Muscle layer of colon (tissue), 2 donors: ENCODE results near the gene GRIN1.

Experiments used
- H3K27ac ChIP-seq: one replicate; pipeline ENCODE4 v1.7.0; 2013; ENCODE audit warnings: low read depth, mild to moderate bottlenecking, low read length, moderate library complexity
- H3K27me3 ChIP-seq, 2 donors: one replicate each; pipeline ENCODE4 v1.7.0; 2013; ENCODE audit warnings: low read length in 2 of 2, mild to moderate bottlenecking in 2 of 2; ENCODE audit not compliant: insufficient read depth in 2 of 2, control insufficient read depth in 1 of 2
- H3K36me3 ChIP-seq: one replicate; pipeline ENCODE4 v1.7.0; 2013; ENCODE audit warnings: mild to moderate bottlenecking, low read length; ENCODE audit not compliant: insufficient read depth
- H3K4me1 ChIP-seq: one replicate; pipeline ENCODE4 v1.7.0; 2013; ENCODE audit warnings: mild to moderate bottlenecking, low read length; ENCODE audit not compliant: insufficient read depth
- H3K4me3 ChIP-seq, 2 donors: one replicate each; pipeline ENCODE4 v1.7.0; 2013; ENCODE audit warnings: low read length in 2 of 2, low read depth in 1 of 2, mild to moderate bottlenecking in 1 of 2, moderate library complexity in 1 of 2
- H3K9ac ChIP-seq: one replicate; pipeline ENCODE4 v1.7.0; 2013; ENCODE audit warnings: low read length
- H3K9me3 ChIP-seq: one replicate; pipeline ENCODE4 v1.7.0; 2013; ENCODE audit warnings: mild to moderate bottlenecking, low read length
- donor health status: abdominal sarcoma.
- donor health status: Adenocarcinoma of cecum.

GRIN1 gene

DNA sequence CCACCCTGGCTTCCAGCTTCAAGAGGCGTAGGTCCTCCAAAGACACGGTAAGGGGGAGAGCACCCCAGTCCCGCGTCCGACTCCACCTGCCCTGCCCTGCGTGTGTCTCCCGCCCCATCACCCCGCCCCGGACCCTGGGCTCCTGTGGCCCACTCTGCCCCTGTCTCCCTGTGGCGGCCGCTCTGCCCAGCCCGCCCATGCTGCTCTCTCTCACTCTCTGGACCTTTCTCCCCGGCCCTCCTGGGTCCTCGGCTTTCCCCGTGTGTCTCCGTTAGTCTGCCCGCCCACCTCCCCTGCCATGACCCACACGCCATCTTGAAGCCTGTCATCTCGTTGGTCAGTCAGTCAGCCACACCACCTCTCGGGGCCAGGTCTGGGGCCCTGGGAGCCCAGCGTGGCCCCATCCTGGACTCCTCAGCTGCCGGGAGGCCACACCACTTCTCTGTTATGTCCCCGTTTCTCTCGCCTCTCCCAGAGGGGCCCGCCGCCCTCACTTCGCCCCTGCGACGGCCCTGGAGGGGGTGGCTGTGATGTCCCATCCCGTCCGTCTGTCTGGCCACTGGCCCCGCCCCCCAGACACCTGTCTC lies 26.4 kb downstream of the GRIN1 start:
- Histone ChIP-seq H3K27me3 (peaks cover 23 to 90% of the 10 kb centered on the region in 2 donors), H3K36me3 (no peaks in the 10 kb centered on the region), H3K9me3 (no peaks in the 10 kb centered on the region), H3K9ac (no peak overlapping the region), H3K4me3 (no peak overlapping the region), H3K27ac (no peak overlapping the region), H3K4me1 (no peaks in the 10 kb centered on the region)

DNA sequence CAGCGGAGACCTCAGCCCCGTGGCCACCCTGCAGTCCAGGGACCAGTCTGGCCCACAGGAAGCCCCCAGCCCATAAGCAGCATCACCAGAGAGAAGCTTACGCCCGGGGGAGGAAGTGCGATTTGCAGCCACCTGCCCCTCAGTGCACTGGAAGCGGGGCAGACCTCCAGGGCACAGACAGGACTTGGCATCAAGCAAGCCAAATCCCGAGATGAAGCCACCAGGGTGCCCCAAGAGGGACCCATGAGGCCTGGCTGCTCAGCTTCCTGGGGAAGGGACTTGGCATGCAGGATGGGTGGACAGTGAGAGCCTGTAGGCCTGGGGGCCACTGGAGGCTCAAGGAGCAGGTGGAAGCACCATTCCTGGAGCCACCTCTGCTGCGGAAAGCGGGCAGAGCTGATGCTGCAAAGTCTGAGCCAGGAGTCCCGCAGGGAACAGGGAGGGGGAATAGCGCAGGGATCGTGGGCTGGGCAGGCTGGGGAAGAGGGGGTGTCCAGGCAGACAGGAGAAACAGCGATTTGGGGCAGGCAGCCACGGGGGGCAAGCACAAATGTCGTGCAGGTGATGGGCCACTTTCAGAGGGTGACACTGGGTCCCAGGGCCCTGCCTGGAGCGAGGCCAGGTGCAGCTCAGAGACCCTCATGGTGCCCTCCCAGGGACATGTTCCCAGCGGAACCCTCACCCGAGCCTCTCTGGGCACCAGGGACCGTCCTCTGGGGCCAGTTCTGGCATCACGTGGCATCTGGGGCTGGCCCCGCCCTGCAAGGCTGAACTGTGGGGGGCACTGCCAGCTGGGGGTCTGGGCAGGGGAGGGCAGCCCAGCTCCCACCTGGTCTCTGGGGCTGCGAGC lies 27.7 kb downstream of the GRIN1 start:
- no peak overlapping the region for H3K4me3 ChIP-seq
- no peaks in the 10 kb centered on the region for H3K36me3 ChIP-seq
- peaks cover 27 to 95% of the 10 kb centered on the region in 2 donors for H3K27me3 ChIP-seq
- H3K9ac ChIP-seq: no peak overlapping the region
- no peak overlapping the region for H3K27ac ChIP-seq
- no peaks in the 10 kb centered on the region for H3K9me3 ChIP-seq
- H3K4me1 ChIP-seq: no peaks in the 10 kb centered on the region

DNA sequence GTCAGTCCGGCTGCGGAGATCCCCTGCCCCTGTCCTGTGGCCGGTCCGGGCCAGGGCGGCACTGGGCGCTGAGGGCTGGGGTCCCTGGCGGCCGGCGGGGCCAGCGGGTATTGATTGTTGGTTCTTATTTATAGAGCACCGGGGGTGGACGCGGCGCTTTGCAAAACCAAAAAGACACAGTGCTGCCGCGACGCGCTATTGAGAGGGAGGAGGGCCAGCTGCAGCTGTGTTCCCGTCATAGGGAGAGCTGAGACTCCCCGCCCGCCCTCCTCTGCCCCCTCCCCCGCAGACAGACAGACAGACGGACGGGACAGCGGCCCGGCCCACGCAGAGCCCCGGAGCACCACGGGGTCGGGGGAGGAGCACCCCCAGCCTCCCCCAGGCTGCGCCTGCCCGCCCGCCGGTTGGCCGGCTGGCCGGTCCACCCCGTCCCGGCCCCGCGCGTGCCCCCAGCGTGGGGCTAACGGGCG lies 28.4 kb downstream of the GRIN1 start:
- Histone ChIP-seq H3K9ac (no peak overlapping the region), H3K27ac (no peak overlapping the region), H3K36me3 (no peaks in the 10 kb centered on the region), H3K4me3 (no peak overlapping the region), H3K4me1 (no peaks in the 10 kb centered on the region), H3K9me3 (no peaks in the 10 kb centered on the region), H3K27me3 (peaks cover 27 to 95% of the 10 kb centered on the region in 2 donors)

DNA sequence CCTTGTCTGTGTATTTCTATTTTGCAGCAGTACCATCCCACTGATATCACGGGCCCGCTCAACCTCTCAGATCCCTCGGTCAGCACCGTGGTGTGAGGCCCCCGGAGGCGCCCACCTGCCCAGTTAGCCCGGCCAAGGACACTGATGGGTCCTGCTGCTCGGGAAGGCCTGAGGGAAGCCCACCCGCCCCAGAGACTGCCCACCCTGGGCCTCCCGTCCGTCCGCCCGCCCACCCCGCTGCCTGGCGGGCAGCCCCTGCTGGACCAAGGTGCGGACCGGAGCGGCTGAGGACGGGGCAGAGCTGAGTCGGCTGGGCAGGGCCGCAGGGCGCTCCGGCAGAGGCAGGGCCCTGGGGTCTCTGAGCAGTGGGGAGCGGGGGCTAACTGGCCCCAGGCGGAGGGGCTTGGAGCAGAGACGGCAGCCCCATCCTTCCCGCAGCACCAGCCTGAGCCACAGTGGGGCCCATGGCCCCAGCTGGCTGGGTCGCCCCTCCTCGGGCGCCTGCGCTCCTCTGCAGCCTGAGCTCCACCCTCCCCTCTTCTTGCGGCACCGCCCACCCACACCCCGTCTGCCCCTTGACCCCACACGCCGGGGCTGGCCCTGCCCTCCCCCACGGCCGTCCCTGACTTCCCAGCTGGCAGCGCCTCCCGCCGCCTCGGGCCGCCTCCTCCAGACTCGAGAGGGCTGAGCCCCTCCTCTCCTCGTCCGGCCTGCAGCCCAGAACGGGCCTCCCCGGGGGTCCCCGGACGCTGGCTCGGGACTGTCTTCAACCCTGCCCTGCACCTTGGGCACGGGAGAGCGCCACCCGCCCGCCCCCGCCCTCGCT lies 29.0 kb downstream of the GRIN1 start:
- Histone ChIP-seq H3K36me3 (no peaks in the 10 kb centered on the region), H3K27ac (no peak overlapping the region), H3K9ac (no peak overlapping the region), H3K9me3 (no peaks in the 10 kb centered on the region), H3K4me3 (no peak overlapping the region), H3K4me1 (no peaks in the 10 kb centered on the region), H3K27me3 (peaks cover 27 to 93% of the 10 kb centered on the region in 2 donors)

DNA sequence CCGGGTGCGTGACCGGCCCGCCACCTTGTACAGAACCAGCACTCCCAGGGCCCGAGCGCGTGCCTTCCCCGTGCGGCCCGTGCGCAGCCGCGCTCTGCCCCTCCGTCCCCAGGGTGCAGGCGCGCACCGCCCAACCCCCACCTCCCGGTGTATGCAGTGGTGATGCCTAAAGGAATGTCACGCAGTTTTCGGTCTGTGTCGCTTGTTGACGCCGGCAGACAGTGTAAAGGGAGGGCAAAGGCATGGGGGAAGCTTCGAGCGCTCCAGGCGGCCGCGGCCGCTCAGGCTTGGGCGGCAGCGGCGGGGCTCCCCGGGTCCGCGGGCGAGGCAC lies 29.6 kb downstream of the GRIN1 start:
- H3K36me3 ChIP-seq: no peaks in the 10 kb centered on the region
- no peak overlapping the region for H3K27ac ChIP-seq
- H3K9ac ChIP-seq: no peak overlapping the region
- no peaks in the 10 kb centered on the region for H3K4me1 ChIP-seq
- no peak overlapping the region for H3K4me3 ChIP-seq
- H3K27me3 ChIP-seq: peaks cover 25 to 87% of the 10 kb centered on the region in 2 donors
- no peaks in the 10 kb centered on the region for H3K9me3 ChIP-seq

DNA sequence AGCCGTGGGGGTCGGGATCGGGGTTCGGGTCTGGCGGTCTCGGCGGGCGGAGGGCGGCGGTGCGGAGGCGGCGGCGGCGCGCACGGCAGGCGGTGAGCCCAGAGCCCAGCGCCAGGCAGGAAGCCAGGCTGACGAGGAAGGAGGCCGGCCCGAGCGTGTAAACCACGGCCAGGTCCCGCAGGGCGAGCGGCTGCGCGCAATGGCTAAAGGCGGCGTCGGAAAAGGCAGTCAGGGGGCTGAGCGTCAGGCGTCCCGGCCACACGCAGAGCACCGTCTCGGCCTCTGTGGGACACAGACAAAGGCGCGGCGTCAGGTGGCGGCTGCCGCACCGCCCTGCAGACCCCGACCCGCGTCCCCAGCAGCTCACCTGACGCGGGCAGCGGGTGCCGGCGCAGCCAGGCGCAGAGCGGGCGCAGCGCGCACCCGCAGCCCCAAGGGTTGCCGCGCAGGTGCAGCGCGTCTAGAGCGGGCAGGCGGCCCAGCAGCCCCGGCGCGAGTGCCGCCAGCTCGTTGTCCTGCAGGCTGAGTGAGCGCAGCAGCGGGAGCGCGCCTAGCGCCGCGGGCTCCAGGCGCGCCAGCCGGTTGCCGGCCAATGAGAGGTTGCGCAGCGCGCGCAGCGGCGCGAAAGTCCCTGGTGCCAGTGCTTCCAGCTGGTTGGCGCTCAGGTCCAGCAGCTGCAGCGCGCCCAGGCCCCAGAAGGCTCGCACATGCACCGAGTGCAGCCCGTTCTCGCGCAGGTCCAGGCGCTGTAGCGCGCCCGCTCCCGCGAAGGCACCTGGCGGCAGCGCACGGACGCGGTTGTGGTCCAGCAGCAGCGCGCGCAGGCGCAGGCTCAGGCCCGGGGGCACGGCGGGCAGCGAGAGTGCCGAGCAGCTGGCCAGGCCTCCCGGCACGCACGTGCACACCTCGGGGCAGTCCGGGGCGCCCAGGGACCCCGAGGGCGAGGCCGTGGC lies 30.2 kb downstream of the GRIN1 start:
- H3K9ac ChIP-seq: no peak overlapping the region
- H3K36me3 ChIP-seq: no peaks in the 10 kb centered on the region
- no peaks in the 10 kb centered on the region for H3K4me1 ChIP-seq
- peak overlapping the region in 1 of 2 donors; percentile 47 for H3K4me3 ChIP-seq
- no peaks in the 10 kb centered on the region for H3K9me3 ChIP-seq
- no peak overlapping the region for H3K27ac ChIP-seq
- peaks cover 18 to 84% of the 10 kb centered on the region in 2 donors for H3K27me3 ChIP-seq

DNA sequence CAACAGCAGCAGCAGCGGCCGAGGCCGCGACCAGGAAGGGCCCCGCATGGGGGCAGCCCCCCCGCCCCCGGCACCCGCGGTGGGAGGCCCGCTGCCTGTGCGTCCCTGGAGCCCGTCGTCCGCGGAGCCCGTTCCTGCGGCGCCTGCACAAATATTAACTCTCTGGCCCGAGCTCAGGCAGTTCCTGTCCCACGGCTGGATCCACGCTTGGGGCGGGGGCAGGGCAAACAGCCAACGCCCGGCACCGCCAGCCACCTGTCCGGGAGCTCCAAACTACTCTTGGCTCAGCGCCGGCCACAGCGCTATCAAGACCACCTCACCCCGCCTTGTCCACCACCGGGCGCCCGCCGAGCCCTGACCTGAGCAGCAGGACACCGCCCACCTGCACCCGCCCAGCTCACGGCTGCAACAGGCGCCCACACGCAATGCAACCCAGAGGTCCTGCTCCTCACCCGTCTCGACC lies 31.0 kb downstream of the GRIN1 start, which contains the start of gene LRRC26:
Gene LRRC26, minus strand, starts transcription at position 156 of the 463 bp plus-strand sequence. Its CDS starts 108 bp downstream, at position 48.
- Histone ChIP-seq H3K9me3 (no peaks in the 10 kb centered on the region), H3K9ac (no peak within 1 kb of the TSS), H3K27ac (no peak within 1 kb of the TSS), H3K4me3 (peak within 1 kb of the TSS in 1 of 2 donors; percentile 47), H3K27me3 (peaks cover 14 to 80% of the 10 kb centered on the region in 2 donors), H3K36me3 (no peaks in the 10 kb centered on the region), H3K4me1 (no peaks in the 10 kb centered on the region)

DNA sequence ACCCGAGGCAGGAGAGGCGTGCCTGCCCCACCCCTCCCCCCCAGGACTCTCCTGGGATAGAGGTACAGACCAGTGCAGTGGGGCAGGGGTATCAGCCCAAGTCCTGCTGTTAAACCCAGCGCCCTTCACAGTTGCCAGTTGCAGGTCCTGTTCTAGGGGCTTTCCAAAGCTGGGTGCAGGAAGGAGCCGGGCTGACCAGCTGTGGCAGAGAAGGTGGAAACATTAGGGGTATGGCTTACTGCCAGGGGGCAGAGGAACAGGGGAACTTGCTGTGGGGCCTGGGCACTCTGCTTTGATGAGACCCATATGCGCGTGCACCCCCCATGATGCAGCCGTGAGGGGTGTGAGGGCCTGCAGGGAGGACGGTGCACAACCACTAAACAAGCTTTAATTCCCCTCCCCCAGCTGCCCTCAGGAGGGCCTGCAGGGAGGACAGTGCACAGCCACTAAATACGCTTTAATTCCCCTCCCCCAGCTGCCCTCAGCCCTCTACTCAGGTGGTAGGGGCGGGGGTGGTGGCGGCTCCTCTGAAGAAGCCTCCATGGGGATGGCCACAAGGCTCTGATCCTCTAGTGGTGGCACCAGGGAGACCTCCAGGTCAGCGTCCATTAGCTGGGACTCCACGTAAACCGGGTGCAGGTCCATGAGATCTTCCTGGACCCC lies 31.7 kb downstream of the GRIN1 start:
- H3K36me3 ChIP-seq: no peaks in the 10 kb centered on the region
- no peaks in the 10 kb centered on the region for H3K9me3 ChIP-seq
- no peak overlapping the region for H3K27ac ChIP-seq
- H3K4me1 ChIP-seq: no peaks in the 10 kb centered on the region
- peaks cover 14 to 73% of the 10 kb centered on the region in 2 donors for H3K27me3 ChIP-seq
- H3K4me3 ChIP-seq: no peak overlapping the region
- no peak overlapping the region for H3K9ac ChIP-seq

DNA sequence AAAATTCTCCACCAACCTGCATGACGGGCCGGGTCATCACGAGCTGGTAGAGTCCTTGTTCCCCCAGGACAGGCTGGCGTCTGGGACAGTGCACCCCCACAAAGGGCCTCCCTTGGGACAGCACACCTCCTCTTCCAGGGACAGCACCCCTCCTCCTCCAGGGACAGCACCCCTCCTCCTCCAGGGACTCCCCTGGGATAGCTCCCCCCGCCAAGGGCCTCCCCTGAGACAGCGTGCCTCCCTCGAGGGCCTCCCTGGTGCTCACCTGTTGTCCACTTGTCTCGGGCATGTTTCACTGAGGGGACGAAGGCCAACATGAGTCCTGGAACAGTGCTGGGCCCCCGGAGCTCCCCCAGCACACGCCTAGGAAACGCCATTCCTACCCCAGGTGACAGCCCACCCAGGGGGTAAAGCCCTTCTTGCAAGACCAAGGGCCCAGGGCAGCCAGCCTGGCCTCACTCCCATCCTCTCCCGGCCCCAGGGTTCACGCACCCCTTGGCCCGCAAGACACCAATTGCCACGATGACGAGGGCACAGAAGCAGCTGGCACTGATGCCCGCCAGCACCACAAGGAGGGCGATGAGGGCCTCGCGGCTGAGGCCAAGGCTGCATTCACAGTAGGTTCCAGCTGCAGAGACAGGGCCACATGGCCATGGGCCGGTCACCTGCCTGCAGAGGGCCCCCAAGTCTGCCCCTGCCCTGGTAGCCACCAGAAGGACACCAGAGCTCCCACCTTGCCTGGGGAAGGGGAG lies 32.4 kb downstream of the GRIN1 start:
- Histone ChIP-seq H3K4me1 (no peaks in the 10 kb centered on the region), H3K27ac (no peak overlapping the region), H3K4me3 (no peak overlapping the region), H3K9me3 (no peaks in the 10 kb centered on the region), H3K9ac (no peak overlapping the region), H3K27me3 (peaks cover 13 to 66% of the 10 kb centered on the region in 2 donors), H3K36me3 (no peaks in the 10 kb centered on the region)
